ENCODE measurements around the gene ANKS1A. TPM values are rescaled to one million over a fixed set of nuclear protein-coding genes. Genes with fewer than 3 reads are reported as not detected.

Gene ANKS1A
- total RNA-seq, 1 experiment from 2014 or later = 24.0 TPM

- intact Hi-C loops (cut with micrococcal nuclease; ENCODE audit: unreplicated experiment) = no loop called here
Measured at GRCh38 chr6:35053701-35054100, 164.6 kb downstream of the ANKS1A start.

GRCh38 chr6:35054106-35054742 lies 165.2 kb downstream of the ANKS1A start:
- H3K9me3 Mint-ChIP-seq (ENCODE audit: unreplicated experiment) = no peaks in the 10 kb centered on the region
- H3K4me3 ChIP-seq (ENCODE audit: low read depth, low read length) = no peak overlapping the region
- H3K27me3 ChIP-seq (replicated peaks; ENCODE audit: control insufficient read depth, insufficient read depth, low read length) = no peaks in the 10 kb centered on the region
- no peak overlapping the region for H3K4me3 Mint-ChIP-seq (ENCODE audit: unreplicated experiment)
- peaks cover 18% of the 10 kb centered on the region for H3K36me3 Mint-ChIP-seq (ENCODE audit: insufficient read depth, unreplicated experiment)
- no peaks in the 10 kb centered on the region for H3K27me3 Mint-ChIP-seq (ENCODE audit: insufficient read depth, unreplicated experiment)
- ChIA-PET CTCF (no interaction called here), POLR2A (no interaction called here)
- H3K9me3 ChIP-seq = no peaks in the 10 kb centered on the region
- peaks cover 1% of the 10 kb centered on the region; the same call in 1 of the 2 replicates for H3K36me3 ChIP-seq (ENCODE audit: control insufficient read depth, insufficient read depth, low read length)
- TF ChIP-seq CTCF (IDR thresholded peaks at IDR 0.05; ENCODE audit: insufficient read depth in 1 of 2, low read depth in 1 of 2, low read length in 1 of 2, severe bottlenecking in 1 of 2, unreplicated experiment in 1 of 2) = no peak
- intact Hi-C loops (cut with micrococcal nuclease; ENCODE audit: unreplicated experiment) = no loop called here
- no peak overlapping the region for H3K27ac Mint-ChIP-seq (ENCODE audit: unreplicated experiment)
- no peaks in the 10 kb centered on the region for H3K4me1 ChIP-seq
- no TSS peak for BruUV-seq (replicated peaks)
- H3K4me1 Mint-ChIP-seq (ENCODE audit: low read depth, unreplicated experiment) = no peaks in the 10 kb centered on the region
- DNase-seq = no peak

More at GRCh38 chr6:35053701-35054100, 164.6 kb downstream of the ANKS1A start:
- H3K27me3 ChIP-seq (replicated peaks; ENCODE audit: control insufficient read depth, insufficient read depth, low read length) = no peaks in the 10 kb centered on the region
- DNase-seq = no peak
- no peaks in the 10 kb centered on the region for H3K9me3 ChIP-seq
- peaks cover 17% of the 10 kb centered on the region for H3K36me3 Mint-ChIP-seq (ENCODE audit: insufficient read depth, unreplicated experiment)
- H3K4me3 ChIP-seq (ENCODE audit: low read depth, low read length) = no peak overlapping the region
- no peaks in the 10 kb centered on the region for H3K27me3 Mint-ChIP-seq (ENCODE audit: insufficient read depth, unreplicated experiment)
- no TSS peak for BruUV-seq (replicated peaks)
- H3K36me3 ChIP-seq (ENCODE audit: control insufficient read depth, insufficient read depth, low read length) = peaks cover 1% of the 10 kb centered on the region
- H3K4me3 Mint-ChIP-seq (ENCODE audit: unreplicated experiment) = no peak overlapping the region
- no peaks in the 10 kb centered on the region for H3K9me3 Mint-ChIP-seq (ENCODE audit: unreplicated experiment)
- H3K27ac Mint-ChIP-seq (ENCODE audit: unreplicated experiment) = no peak overlapping the region
- no peaks in the 10 kb centered on the region for H3K4me1 ChIP-seq
- ChIA-PET CTCF (interaction anchor here (1.6 kb wide), 1 partner anchor 67 kb away, joined by 5 read pairs; no protein-coding TSS in a partner anchor), POLR2A (no interaction called here)
- TF ChIP-seq CTCF (IDR thresholded peaks at IDR 0.05; ENCODE audit: insufficient read depth in 1 of 2, low read depth in 1 of 2, low read length in 1 of 2, severe bottlenecking in 1 of 2, unreplicated experiment in 1 of 2) = no peak
- no peaks in the 10 kb centered on the region for H3K4me1 Mint-ChIP-seq (ENCODE audit: low read depth, unreplicated experiment)

- H3K27ac Mint-ChIP-seq (ENCODE audit: unreplicated experiment) = no peak overlapping the region
- no peak for TF ChIP-seq CTCF (IDR thresholded peaks at IDR 0.05; ENCODE audit: insufficient read depth in 1 of 2, low read depth in 1 of 2, low read length in 1 of 2, severe bottlenecking in 1 of 2, unreplicated experiment in 1 of 2)
- H3K4me3 ChIP-seq (ENCODE audit: low read depth, low read length) = no peak overlapping the region
- H3K27me3 Mint-ChIP-seq (ENCODE audit: insufficient read depth, unreplicated experiment) = no peaks in the 10 kb centered on the region
- no peaks in the 10 kb centered on the region for H3K9me3 ChIP-seq
- no TSS peak for BruUV-seq (replicated peaks)
- no peaks in the 10 kb centered on the region for H3K27me3 ChIP-seq (replicated peaks; ENCODE audit: control insufficient read depth, insufficient read depth, low read length)
- peaks cover 18% of the 10 kb centered on the region for H3K36me3 Mint-ChIP-seq (ENCODE audit: insufficient read depth, unreplicated experiment)
- ChIA-PET POLR2A (no interaction called here), CTCF (no interaction called here)
- H3K4me1 Mint-ChIP-seq (ENCODE audit: low read depth, unreplicated experiment) = no peaks in the 10 kb centered on the region
- intact Hi-C loops (cut with micrococcal nuclease; ENCODE audit: unreplicated experiment) = no loop called here
- H3K9me3 Mint-ChIP-seq (ENCODE audit: unreplicated experiment) = no peaks in the 10 kb centered on the region
- H3K4me3 Mint-ChIP-seq (ENCODE audit: unreplicated experiment) = no peak overlapping the region
- H3K36me3 ChIP-seq (ENCODE audit: control insufficient read depth, insufficient read depth, low read length) = peaks cover 1% of the 10 kb centered on the region; the same call in 1 of the 2 replicates
- DNase-seq = no peak
- no peaks in the 10 kb centered on the region for H3K4me1 ChIP-seq
Measured at GRCh38 chr6:35054743-35055130, 165.7 kb downstream of the ANKS1A start.
